SH-SY5Y (cell line): ENCODE measurements around the gene PLN.

Source experiments
- GATA2 ChIP-seq: IDR thresholded peaks from 2 replicates; pipeline ENCODE4 v1.6.1; 2011; ENCODE audit warnings: mild to moderate bottlenecking, low read depth, low read length
- GATA3 ChIP-seq: IDR thresholded peaks from 2 replicates; pipeline ENCODE4 v1.6.1; 2011; ENCODE audit warnings: low read depth, mild to moderate bottlenecking, low read length, moderate library complexity

The PLN gene

GRCh38 chr6:118548136-118548535 lies at the start of gene PLN:
PLN (plus strand) TSS chr6:118548296; CDS start chr6:118558922, 10,626 bp downstream.
- TF ChIP-seq GATA3 = no peak
- no peak for TF ChIP-seq GATA2

- TF ChIP-seq GATA3 (no peak), GATA2 (no peak)
Measured at GRCh38 chr6:118500130-118501015, 47.7 kb upstream of the PLN start.

- TF ChIP-seq GATA3 (no peak), GATA2 (no peak)
Measured at GRCh38 chr6:118501099-118501498, 47.0 kb upstream of the PLN start.

- TF ChIP-seq GATA2 (no peak), GATA3 (no peak)
Measured at GRCh38 chr6:118501765-118502164, 46.3 kb upstream of the PLN start.

GRCh38 chr6:118502169-118502568 lies 45.9 kb upstream of the PLN start:
- TF ChIP-seq GATA3 = no peak
- no peak for TF ChIP-seq GATA2

- no peak for TF ChIP-seq GATA3
- TF ChIP-seq GATA2 = no peak
Measured at GRCh38 chr6:118504611-118505010, 43.5 kb upstream of the PLN start.

GRCh38 chr6:118505656-118506055 lies 42.4 kb upstream of the PLN start:
- TF ChIP-seq GATA3 = no peak
- no peak for TF ChIP-seq GATA2

- TF ChIP-seq GATA2 = no peak
Measured at GRCh38 chr6:118506071-118506638, 41.9 kb upstream of the PLN start.

- no peak for TF ChIP-seq GATA3
- no peak for TF ChIP-seq GATA2
Measured at GRCh38 chr6:118507636-118508035, 40.5 kb upstream of the PLN start.

GRCh38 chr6:118509009-118509617 lies 39.0 kb upstream of the PLN start:
- TF ChIP-seq GATA3 (no peak), GATA2 (no peak)

- no peak for TF ChIP-seq GATA2
- no peak for TF ChIP-seq GATA3
Measured at GRCh38 chr6:118511930-118512715, 36.0 kb upstream of the PLN start.

- TF ChIP-seq GATA3 (no peak), GATA2 (no peak)
Measured at GRCh38 chr6:118514689-118515088, 33.4 kb upstream of the PLN start.

- TF ChIP-seq GATA2 (no peak), GATA3 (no peak)
Measured at GRCh38 chr6:118522422-118522821, 25.7 kb upstream of the PLN start.

- TF ChIP-seq GATA3 (no peak), GATA2 (no peak)
Measured at GRCh38 chr6:118523216-118523615, 24.9 kb upstream of the PLN start.

- TF ChIP-seq GATA2 = no peak
- no peak for TF ChIP-seq GATA3
Measured at GRCh38 chr6:118524686-118525085, 23.4 kb upstream of the PLN start.
